GM12865 (cell line): ENCODE measurements around the gene PSMD3.
A peak's percentile ranks its signal among the peaks of the same experiment; 100 is the strongest.

Source experiments
- DNase-seq: peaks from one replicate; pipeline ENCODE4 v3.0.0; 2010; ENCODE audit warnings: low read depth
- H3K4me3 ChIP-seq: 2 replicates; pipeline ENCODE4 v1.5.1; 2011; ENCODE audit warnings: mild to moderate bottlenecking, low read depth, low read length, control low read depth
- CTCF ChIP-seq: IDR thresholded peaks from 2 replicates; pipeline ENCODE4 v1.5.1; 2011; ENCODE audit warnings: low read length, control low read depth, low read depth, inconsistent platforms; ENCODE audit not compliant: insufficient read depth; ENCODE audit errors: missing control alignments

The PSMD3 gene

GRCh38 chr17:39980351-39981206, at the start of gene PSMD3:
TSS of gene PSMD3 (plus strand) at chr17:39980807. CDS start at chr17:39980971, 164 bp downstream.
- H3K4me3 ChIP-seq = peak within 1 kb of the TSS; percentile 84
- peak; percentile 100 for DNase-seq
- TF ChIP-seq CTCF = peak; percentile 81

GRCh38 chr17:39933912-39934311, 46.7 kb upstream of the PSMD3 start:
- no peak for TF ChIP-seq CTCF
- DNase-seq = no peak
- H3K4me3 ChIP-seq = no peak overlapping the region

- no peak for DNase-seq
- TF ChIP-seq CTCF = no peak
- H3K4me3 ChIP-seq = no peak overlapping the region
Measured at GRCh38 chr17:39934324-39934723, 46.3 kb upstream of the PSMD3 start.

GRCh38 chr17:39935909-39936308, 44.7 kb upstream of the PSMD3 start:
- H3K4me3 ChIP-seq = no peak overlapping the region
- TF ChIP-seq CTCF = no peak
- DNase-seq = no peak

GRCh38 chr17:39937447-39937846, 43.2 kb upstream of the PSMD3 start:
- DNase-seq = no peak
- TF ChIP-seq CTCF = no peak
- H3K4me3 ChIP-seq = no peak overlapping the region

GRCh38 chr17:39938140-39938869, 42.3 kb upstream of the PSMD3 start:
- DNase-seq = peak; percentile 77
- H3K4me3 ChIP-seq = no peak overlapping the region
- no peak for TF ChIP-seq CTCF
